ENCODE data around the gene VMO1.

Gene VMO1

GRCh38 chr17:4751932-4752331 is 34.2 kb downstream of the VMO1 start:
- DNase-seq: no peak

- no peak for DNase-seq
Observed at GRCh38 chr17:4750606-4751005, 35.6 kb downstream of the VMO1 start.

GRCh38 chr17:4748686-4749085 is 37.5 kb downstream of the VMO1 start:
- no peak for DNase-seq

GRCh38 chr17:4747847-4748246 is 38.3 kb downstream of the VMO1 start:
- no peak for DNase-seq

GRCh38 chr17:4744999-4745969 is 40.9 kb downstream of the VMO1 start:
- no peak for DNase-seq

- DNase-seq: no peak
Observed at GRCh38 chr17:4743898-4744297, 42.3 kb downstream of the VMO1 start.

- no peak for DNase-seq
Observed at GRCh38 chr17:4743216-4743615, 42.9 kb downstream of the VMO1 start.

- DNase-seq: no peak
Observed at GRCh38 chr17:4742629-4743028, 43.5 kb downstream of the VMO1 start.

- DNase-seq: no peak
Observed at GRCh38 chr17:4742133-4742532, 44.0 kb downstream of the VMO1 start.

- no peak for DNase-seq
Observed at GRCh38 chr17:4741544-4741943, 44.6 kb downstream of the VMO1 start.

GRCh38 chr17:4740584-4740983 is 45.6 kb downstream of the VMO1 start:
- DNase-seq: no peak

GRCh38 chr17:4740025-4740351 is 46.2 kb downstream of the VMO1 start:
- DNase-seq: no peak

GRCh38 chr17:4739122-4740024 is 46.8 kb downstream of the VMO1 start, which contains the start of the genes CXCL16 and ZMYND15:
CXCL16 (minus strand) TSS chr17:4739928; CDS start chr17:4739339, 589 bp downstream.
ZMYND15 (plus strand) TSS chr17:4739833; CDS start chr17:4740549, 716 bp downstream.
- DNase-seq: no peak

- DNase-seq: no peak
Observed at GRCh38 chr17:4738136-4739121, 47.7 kb downstream of the VMO1 start.

GRCh38 chr17:4735876-4736651 is 50.1 kb downstream of the VMO1 start:
- DNase-seq: no peak
